ENCODE results near the gene TUBB2A.

TUBB2A gene

GRCh38 chr6:3152689-3153088 lies 4.7 kb downstream of the TUBB2A start:
- ChIA-PET POLR2A (no interaction called here), CTCF (interaction anchor here (0.9 to 1.4 kb wide), 3 partner anchors 10 to 22 kb away, joined by 3 to 4 read pairs (median 3); no protein-coding TSS in a partner anchor)
- DNase-seq = no peak
- 82% methylated on average over 3 of the region's 3 CpGs for WGBS (ENCODE audit: insufficient coverage)
- H3K27me3 ChIP-seq (replicated peaks in 2 of 5; ENCODE audit: control insufficient read depth in 4 of 5, insufficient read depth in 5 of 5, low read length in 4 of 5) = peaks cover 0 to 22% (median 7%) of the 10 kb centered on the region in 5 experiments
- H3K4me1 ChIP-seq (ENCODE audit: control extremely low read depth in 1 of 4, control insufficient read depth in 4 of 4, insufficient read depth in 4 of 4, low read length in 3 of 4) = peaks cover 0 to 14% (median 12%) of the 10 kb centered on the region in 4 experiments
- H3K4me3 ChIP-seq (ENCODE audit: control insufficient read depth in 1 of 7, extremely low read depth in 1 of 7, insufficient read depth in 4 of 7, low read depth in 2 of 7, low read length in 6 of 7) = no peak overlapping the region
- peaks cover 0 to 5% (median 0%) of the 10 kb centered on the region in 5 experiments for H3K9me3 ChIP-seq (ENCODE audit: control extremely low read depth in 1 of 5, control insufficient read depth in 4 of 5, insufficient read depth in 2 of 5, low read depth in 1 of 5, low read length in 4 of 5)
- H3K36me3 ChIP-seq (ENCODE audit: control insufficient read depth in 4 of 4, insufficient read depth in 4 of 4, low read length in 3 of 4) = peaks cover under 1 to 12% (median 5%) of the 10 kb centered on the region in 4 experiments
- no peak overlapping the region for H3K27ac ChIP-seq (ENCODE audit: insufficient read depth in 1 of 2, low read depth in 1 of 2, low read length in 2 of 2, poor library complexity in 1 of 2, severe bottlenecking in 2 of 2)

- peaks cover 0 to 6% (median 3%) of the 10 kb centered on the region in 4 experiments for H3K4me1 ChIP-seq (ENCODE audit: control extremely low read depth in 1 of 4, control insufficient read depth in 4 of 4, insufficient read depth in 4 of 4, low read length in 3 of 4)
- peaks cover 3 to 20% (median 8%) of the 10 kb centered on the region in 4 experiments for H3K36me3 ChIP-seq (ENCODE audit: control insufficient read depth in 4 of 4, insufficient read depth in 4 of 4, low read length in 3 of 4)
- ChIA-PET CTCF (interaction anchor here (1.4 kb wide), 1 partner anchor 21 kb away, joined by 4 read pairs; no protein-coding TSS in a partner anchor), POLR2A (no interaction called here)
- no peak for DNase-seq
- H3K9me3 ChIP-seq (ENCODE audit: control extremely low read depth in 1 of 5, control insufficient read depth in 4 of 5, insufficient read depth in 2 of 5, low read depth in 1 of 5, low read length in 4 of 5) = peaks cover 0 to 7% (median 0%) of the 10 kb centered on the region in 5 experiments
- H3K27ac ChIP-seq (ENCODE audit: insufficient read depth in 1 of 2, low read depth in 1 of 2, low read length in 2 of 2, poor library complexity in 1 of 2, severe bottlenecking in 2 of 2) = no peak overlapping the region
- 83% methylated on average over 3 of the region's 5 CpGs for WGBS (ENCODE audit: insufficient coverage)
- H3K4me3 ChIP-seq (ENCODE audit: control insufficient read depth in 1 of 7, extremely low read depth in 1 of 7, insufficient read depth in 4 of 7, low read depth in 2 of 7, low read length in 6 of 7) = no peak overlapping the region
- peaks cover 0 to 14% (median 7%) of the 10 kb centered on the region in 5 experiments for H3K27me3 ChIP-seq (replicated peaks in 2 of 5; ENCODE audit: control insufficient read depth in 4 of 5, insufficient read depth in 5 of 5, low read length in 4 of 5)
Observed at GRCh38 chr6:3151691-3152090, 5.7 kb downstream of the TUBB2A start.

GRCh38 chr6:3147914-3148757 lies 9.2 kb downstream of the TUBB2A start:
- ChIA-PET CTCF (interaction anchor here (1.4 kb wide), 2 partner anchors 9 to 19 kb away, joined by 3 to 7 read pairs; partner anchors contain the start of gene TUBB2A), POLR2A (no interaction called here)
- 100% methylated on average over 4 of the region's 6 CpGs for WGBS (ENCODE audit: insufficient coverage)
- Histone ChIP-seq H3K4me3 (ENCODE audit: control insufficient read depth in 1 of 7, extremely low read depth in 1 of 7, insufficient read depth in 4 of 7, low read depth in 2 of 7, low read length in 6 of 7) (no peak overlapping the region), H3K27ac (ENCODE audit: insufficient read depth in 1 of 2, low read depth in 1 of 2, low read length in 2 of 2, poor library complexity in 1 of 2, severe bottlenecking in 2 of 2) (no peak overlapping the region), H3K27me3 (replicated peaks in 2 of 5; ENCODE audit: control insufficient read depth in 4 of 5, insufficient read depth in 5 of 5, low read length in 4 of 5) (peaks cover 0 to 4% (median 0%) of the 10 kb centered on the region in 5 experiments), H3K36me3 (ENCODE audit: control insufficient read depth in 4 of 4, insufficient read depth in 4 of 4, low read length in 3 of 4) (peaks cover 3 to 23% (median 12%) of the 10 kb centered on the region in 4 experiments), H3K9me3 (ENCODE audit: control extremely low read depth in 1 of 5, control insufficient read depth in 4 of 5, insufficient read depth in 2 of 5, low read depth in 1 of 5, low read length in 4 of 5) (peaks cover 0 to 7% (median 0%) of the 10 kb centered on the region in 5 experiments), H3K4me1 (ENCODE audit: control extremely low read depth in 1 of 4, control insufficient read depth in 4 of 4, insufficient read depth in 4 of 4, low read length in 3 of 4) (no peaks in the 10 kb centered on the region)
- no peak for DNase-seq

- Histone ChIP-seq H3K27me3 (replicated peaks in 2 of 5; ENCODE audit: control insufficient read depth in 4 of 5, insufficient read depth in 5 of 5, low read length in 4 of 5) (no peaks in the 10 kb centered on the region), H3K9me3 (ENCODE audit: control extremely low read depth in 1 of 5, control insufficient read depth in 4 of 5, insufficient read depth in 2 of 5, low read depth in 1 of 5, low read length in 4 of 5) (peaks cover 0 to 7% (median 0%) of the 10 kb centered on the region in 5 experiments), H3K27ac (ENCODE audit: insufficient read depth in 1 of 2, low read depth in 1 of 2, low read length in 2 of 2, poor library complexity in 1 of 2, severe bottlenecking in 2 of 2) (no peak overlapping the region), H3K4me3 (ENCODE audit: control insufficient read depth in 1 of 7, extremely low read depth in 1 of 7, insufficient read depth in 4 of 7, low read depth in 2 of 7, low read length in 6 of 7) (no peak overlapping the region), H3K36me3 (ENCODE audit: control insufficient read depth in 4 of 4, insufficient read depth in 4 of 4, low read length in 3 of 4) (peaks cover 3 to 26% (median 12%) of the 10 kb centered on the region in 4 experiments), H3K4me1 (ENCODE audit: control extremely low read depth in 1 of 4, control insufficient read depth in 4 of 4, insufficient read depth in 4 of 4, low read length in 3 of 4) (peaks cover 0 to 7% (median 7%) of the 10 kb centered on the region in 4 experiments)
- CTCF ChIA-PET = no interaction called here
- no peak for DNase-seq
- 98% methylated on average over 7 of the region's 8 CpGs for WGBS (ENCODE audit: insufficient coverage)
- POLR2A ChIA-PET = no interaction called here
Observed at GRCh38 chr6:3144571-3144970, 12.8 kb downstream of the TUBB2A start.

GRCh38 chr6:3143158-3143557 lies 14.2 kb downstream of the TUBB2A start:
- peaks cover 4 to 16% (median 16%) of the 10 kb centered on the region in 4 experiments for H3K4me1 ChIP-seq (ENCODE audit: control extremely low read depth in 1 of 4, control insufficient read depth in 4 of 4, insufficient read depth in 4 of 4, low read length in 3 of 4)
- ChIA-PET CTCF (interaction anchor here (1.1 to 1.4 kb wide), 2 partner anchors 10 to 97 kb away, joined by 3 read pairs; no protein-coding TSS in a partner anchor), POLR2A (no interaction called here)
- no peak for DNase-seq
- H3K27ac ChIP-seq (ENCODE audit: insufficient read depth in 1 of 2, low read depth in 1 of 2, low read length in 2 of 2, poor library complexity in 1 of 2, severe bottlenecking in 2 of 2) = no peak overlapping the region
- H3K9me3 ChIP-seq (ENCODE audit: control extremely low read depth in 1 of 5, control insufficient read depth in 4 of 5, insufficient read depth in 2 of 5, low read depth in 1 of 5, low read length in 4 of 5) = peaks cover 0 to 6% (median 0%) of the 10 kb centered on the region in 5 experiments
- H3K36me3 ChIP-seq (ENCODE audit: control insufficient read depth in 4 of 4, insufficient read depth in 4 of 4, low read length in 3 of 4) = peaks cover 3 to 22% (median 11%) of the 10 kb centered on the region in 4 experiments
- no peaks in the 10 kb centered on the region for H3K27me3 ChIP-seq (replicated peaks in 2 of 5; ENCODE audit: control insufficient read depth in 4 of 5, insufficient read depth in 5 of 5, low read length in 4 of 5)
- H3K4me3 ChIP-seq (ENCODE audit: control insufficient read depth in 1 of 7, extremely low read depth in 1 of 7, insufficient read depth in 4 of 7, low read depth in 2 of 7, low read length in 6 of 7) = no peak overlapping the region
- WGBS (ENCODE audit: insufficient coverage) = 100% methylated on average over 5 of the region's 6 CpGs

- Histone ChIP-seq H3K4me1 (ENCODE audit: control extremely low read depth in 1 of 4, control insufficient read depth in 4 of 4, insufficient read depth in 4 of 4, low read length in 3 of 4) (peaks cover 4 to 16% (median 16%) of the 10 kb centered on the region in 4 experiments), H3K27me3 (replicated peaks in 2 of 5; ENCODE audit: control insufficient read depth in 4 of 5, insufficient read depth in 5 of 5, low read length in 4 of 5) (no peaks in the 10 kb centered on the region), H3K4me3 (ENCODE audit: control insufficient read depth in 1 of 7, extremely low read depth in 1 of 7, insufficient read depth in 4 of 7, low read depth in 2 of 7, low read length in 6 of 7) (no peak overlapping the region), H3K36me3 (ENCODE audit: control insufficient read depth in 4 of 4, insufficient read depth in 4 of 4, low read length in 3 of 4) (peaks cover under 1 to 18% (median 8%) of the 10 kb centered on the region in 4 experiments), H3K9me3 (ENCODE audit: control extremely low read depth in 1 of 5, control insufficient read depth in 4 of 5, insufficient read depth in 2 of 5, low read depth in 1 of 5, low read length in 4 of 5) (no peaks in the 10 kb centered on the region), H3K27ac (ENCODE audit: insufficient read depth in 1 of 2, low read depth in 1 of 2, low read length in 2 of 2, poor library complexity in 1 of 2, severe bottlenecking in 2 of 2) (no peak overlapping the region)
- CTCF ChIA-PET = interaction anchor here (1.1 to 1.4 kb wide), 2 partner anchors 10 to 98 kb away, joined by 3 read pairs; no protein-coding TSS in a partner anchor
- DNase-seq = no peak
- POLR2A ChIA-PET = interaction anchor here (0.6 kb wide), 1 partner anchor 1394 kb away, joined by 3 read pairs; no protein-coding TSS in a partner anchor
Observed at GRCh38 chr6:3142536-3142935, 14.8 kb downstream of the TUBB2A start.

GRCh38 chr6:3140201-3140600 lies 17.1 kb downstream of the TUBB2A start:
- POLR2A ChIA-PET = no interaction called here
- 98% methylated on average over 20 of the region's 20 CpGs for whole genome bisulfite sequencing (ENCODE audit: insufficient coverage)
- H3K9me3 ChIP-seq (ENCODE audit: control extremely low read depth in 1 of 5, control insufficient read depth in 4 of 5, insufficient read depth in 2 of 5, low read depth in 1 of 5, low read length in 4 of 5) = no peaks in the 10 kb centered on the region
- no peak overlapping the region for H3K27ac ChIP-seq (ENCODE audit: insufficient read depth in 1 of 2, low read depth in 1 of 2, low read length in 2 of 2, poor library complexity in 1 of 2, severe bottlenecking in 2 of 2)
- peaks cover 4 to 16% (median 16%) of the 10 kb centered on the region in 4 experiments for H3K4me1 ChIP-seq (ENCODE audit: control extremely low read depth in 1 of 4, control insufficient read depth in 4 of 4, insufficient read depth in 4 of 4, low read length in 3 of 4)
- no peaks in the 10 kb centered on the region for H3K27me3 ChIP-seq (replicated peaks in 2 of 5; ENCODE audit: control insufficient read depth in 4 of 5, insufficient read depth in 5 of 5, low read length in 4 of 5)
- no peak overlapping the region for H3K4me3 ChIP-seq (ENCODE audit: control insufficient read depth in 1 of 7, extremely low read depth in 1 of 7, insufficient read depth in 4 of 7, low read depth in 2 of 7, low read length in 6 of 7)
- no peak for DNase-seq
- peaks cover 0 to 26% (median 16%) of the 10 kb centered on the region in 4 experiments for H3K36me3 ChIP-seq (ENCODE audit: control insufficient read depth in 4 of 4, insufficient read depth in 4 of 4, low read length in 3 of 4)
- CTCF ChIA-PET = interaction anchor here (0.9 to 1.8 kb wide), 6 partner anchors 10 to 112 kb away, joined by 3 to 7 read pairs (median 4); no protein-coding TSS in a partner anchor

Measured in common myeloid progenitor, CD34-positive (primary cell).